Bronchial epithelial cell (primary cell): Measurements from ENCODE around the gene VEGFD. TPM values are rescaled to one million over a fixed set of nuclear protein-coding genes. Genes with fewer than 3 reads are reported as not detected.
A peak's percentile ranks its signal among the peaks of the same experiment; 100 is the strongest.

Experiments
- DNase-seq: peaks from one replicate; pipeline ENCODE4 v3.0.0-alpha.2; 2010; ENCODE audit warnings: low read depth
- FAIRE-seq: peaks from 2 replicates; lab custom pipeline; 2011; peaks lifted over from hg19 to GRCh38; lab: Jason Lieb, UNC
- H3K27me3 ChIP-seq: 2 replicates; pipeline ENCODE4 v1.5.1; 2011; ENCODE audit warnings: low read length; ENCODE audit not compliant: control insufficient read depth, insufficient read depth
- H3K36me3 ChIP-seq: 2 replicates; pipeline ENCODE4 v1.5.1; 2011; ENCODE audit warnings: low read length; ENCODE audit not compliant: control insufficient read depth, insufficient read depth
- H3K4me3 ChIP-seq: 2 replicates; pipeline ENCODE4 v1.5.1; 2011; ENCODE audit warnings: mild to moderate bottlenecking, low read depth, low read length, control low read depth
- total RNA-seq: library from RNA; depleted of rRNA; stranded (reverse); fragments of >200 nt; gene quantifications from 2 replicates; pipeline ENCODE4 v1.2.1, GENCODE V29; 2014
- TF ChIP-seq, protein P1 (sequence below): IDR thresholded peaks from 2 replicates; pipeline ENCODE4 v1.5.1; 2011; ENCODE audit warnings: mild to moderate bottlenecking, moderate library complexity, low read length, control low read depth, inconsistent platforms; ENCODE audit not compliant: insufficient read depth, severe bottlenecking

Gene VEGFD
- total RNA-seq, 1 donor from 2014 or later = 0.26 TPM

DNA sequence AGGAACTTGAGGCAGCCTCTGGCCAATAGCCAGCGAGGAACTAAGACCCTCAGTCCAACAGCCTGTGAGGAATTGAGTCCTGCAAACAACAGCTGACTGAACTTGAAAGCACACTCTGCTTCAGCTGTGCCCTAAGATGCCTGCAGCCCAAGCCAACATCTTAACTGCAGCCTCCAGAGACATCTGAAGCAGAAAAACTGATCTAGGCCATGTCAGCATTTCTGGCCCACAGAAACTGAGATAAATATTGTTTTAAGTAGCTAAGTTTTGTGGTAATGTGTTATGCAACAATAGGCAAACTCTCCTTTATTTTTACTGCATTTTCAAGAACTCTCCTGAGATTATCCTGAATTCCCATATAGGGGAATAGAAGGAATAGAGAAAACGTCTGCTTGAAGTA, 24.5 kb downstream of the VEGFD start:
- no peaks in the 10 kb centered on the region for H3K36me3 ChIP-seq
- H3K4me3 ChIP-seq = no peak overlapping the region
- no peaks in the 10 kb centered on the region for H3K27me3 ChIP-seq
- no peak for DNase-seq
- no peak for FAIRE-seq
- TF ChIP-seq, protein P1, sequence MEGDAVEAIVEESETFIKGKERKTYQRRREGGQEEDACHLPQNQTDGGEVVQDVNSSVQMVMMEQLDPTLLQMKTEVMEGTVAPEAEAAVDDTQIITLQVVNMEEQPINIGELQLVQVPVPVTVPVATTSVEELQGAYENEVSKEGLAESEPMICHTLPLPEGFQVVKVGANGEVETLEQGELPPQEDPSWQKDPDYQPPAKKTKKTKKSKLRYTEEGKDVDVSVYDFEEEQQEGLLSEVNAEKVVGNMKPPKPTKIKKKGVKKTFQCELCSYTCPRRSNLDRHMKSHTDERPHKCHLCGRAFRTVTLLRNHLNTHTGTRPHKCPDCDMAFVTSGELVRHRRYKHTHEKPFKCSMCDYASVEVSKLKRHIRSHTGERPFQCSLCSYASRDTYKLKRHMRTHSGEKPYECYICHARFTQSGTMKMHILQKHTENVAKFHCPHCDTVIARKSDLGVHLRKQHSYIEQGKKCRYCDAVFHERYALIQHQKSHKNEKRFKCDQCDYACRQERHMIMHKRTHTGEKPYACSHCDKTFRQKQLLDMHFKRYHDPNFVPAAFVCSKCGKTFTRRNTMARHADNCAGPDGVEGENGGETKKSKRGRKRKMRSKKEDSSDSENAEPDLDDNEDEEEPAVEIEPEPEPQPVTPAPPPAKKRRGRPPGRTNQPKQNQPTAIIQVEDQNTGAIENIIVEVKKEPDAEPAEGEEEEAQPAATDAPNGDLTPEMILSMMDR = no peak

DNA sequence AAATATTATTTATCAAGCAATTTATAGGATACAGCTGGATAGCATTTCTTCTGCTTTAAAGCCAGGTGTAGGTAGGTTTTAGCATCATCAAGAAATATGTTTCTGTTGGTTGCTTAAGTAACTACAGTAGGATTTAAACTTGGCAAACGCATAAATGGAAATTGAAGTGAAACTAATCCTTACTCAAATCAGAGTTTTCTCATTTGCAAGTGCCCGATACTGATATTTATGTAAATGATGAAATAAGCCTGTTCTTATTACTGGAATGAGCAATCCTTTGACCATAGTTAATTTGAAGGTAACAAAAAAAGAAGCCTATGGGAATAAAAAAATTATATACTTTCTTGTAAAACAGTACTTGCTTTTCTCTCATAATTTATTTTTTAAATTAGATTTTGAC, 25.7 kb downstream of the VEGFD start:
- no peaks in the 10 kb centered on the region for H3K36me3 ChIP-seq
- no peaks in the 10 kb centered on the region for H3K27me3 ChIP-seq
- FAIRE-seq = no peak
- no peak overlapping the region for H3K4me3 ChIP-seq
- DNase-seq = no peak
- TF ChIP-seq, protein P1 = no peak

DNA sequence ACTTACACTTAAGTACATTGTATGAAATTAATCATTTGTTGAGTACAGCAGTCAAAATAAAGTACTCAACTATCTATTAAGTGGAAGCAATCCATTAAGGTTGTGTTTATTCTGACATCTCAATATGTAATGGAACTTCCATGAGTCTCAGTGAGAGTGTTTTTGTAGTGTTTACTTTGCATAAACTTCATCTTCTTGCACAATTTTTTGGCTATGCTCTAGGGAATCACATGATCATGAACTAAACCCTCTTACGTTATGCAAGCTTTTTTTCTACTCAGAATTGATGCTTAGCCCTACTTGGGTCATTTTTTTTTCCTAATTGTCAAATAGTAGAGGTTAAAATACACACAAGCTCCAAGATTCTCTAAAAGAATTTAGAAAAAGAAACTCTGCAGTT, 27.8 kb downstream of the VEGFD start:
- Histone ChIP-seq H3K4me3 (no peak overlapping the region), H3K36me3 (no peaks in the 10 kb centered on the region), H3K27me3 (no peaks in the 10 kb centered on the region)
- DNase-seq (peak; percentile 39), FAIRE-seq (no peak)
- TF ChIP-seq, protein P1 = no peak

DNA sequence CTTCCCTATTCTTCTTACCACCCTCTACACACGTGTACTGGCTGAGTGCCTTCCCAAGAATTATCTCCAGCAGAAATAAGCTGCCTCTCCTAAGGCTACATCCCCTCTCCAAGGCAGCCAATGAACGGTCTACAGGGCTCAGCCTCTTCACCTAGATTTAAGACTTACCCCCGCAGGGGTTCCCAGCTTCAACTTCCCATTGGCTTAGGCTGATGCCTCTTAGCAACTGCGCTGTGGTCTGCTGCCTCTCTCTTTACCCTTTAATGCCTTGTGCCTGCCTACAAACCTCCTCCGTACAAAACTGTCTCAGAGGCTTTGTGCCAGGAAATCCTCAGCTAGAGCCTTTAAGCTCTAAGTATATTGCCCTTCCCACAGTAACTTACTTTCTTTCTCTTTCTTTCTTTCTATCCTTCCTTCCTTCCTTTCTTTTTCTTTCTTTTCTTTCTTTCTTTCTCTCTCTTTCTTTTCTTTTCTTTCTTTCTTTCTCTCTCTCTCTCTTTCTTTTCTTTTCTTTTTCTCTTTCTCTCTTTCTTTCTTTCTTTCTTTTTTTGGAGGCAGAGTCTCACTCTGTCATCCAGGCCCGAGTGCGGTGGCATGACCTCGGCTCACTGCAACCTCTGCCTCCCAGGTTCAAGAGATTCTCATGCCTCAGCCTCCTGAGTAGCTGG, 33.8 kb downstream of the VEGFD start:
- TF ChIP-seq, protein P1 = no peak
- H3K36me3 ChIP-seq = no peaks in the 10 kb centered on the region
- FAIRE-seq = no peak
- no peaks in the 10 kb centered on the region for H3K27me3 ChIP-seq
- no peak overlapping the region for H3K4me3 ChIP-seq
- DNase-seq = no peak

DNA sequence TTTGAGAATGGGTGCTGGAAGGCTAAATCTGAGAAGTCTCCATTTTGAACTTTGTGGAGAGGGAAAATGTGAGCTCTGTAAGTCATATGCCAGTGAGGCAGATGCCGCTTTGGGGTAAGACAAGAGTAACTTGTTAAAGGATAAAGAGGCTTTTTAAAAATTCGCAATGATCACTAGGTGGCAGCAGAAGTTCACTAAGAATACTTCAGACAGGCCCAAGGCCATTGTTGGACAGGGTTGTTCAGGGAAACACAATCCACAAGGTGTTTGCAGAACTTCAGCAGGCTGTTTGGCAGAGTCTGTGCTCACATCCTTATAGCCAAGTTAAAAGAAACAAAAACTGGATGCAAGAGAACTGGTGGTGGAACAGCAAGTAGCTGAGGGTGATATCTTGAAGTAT, 35.2 kb downstream of the VEGFD start:
- H3K4me3 ChIP-seq = no peak overlapping the region
- H3K27me3 ChIP-seq = no peaks in the 10 kb centered on the region
- H3K36me3 ChIP-seq = no peaks in the 10 kb centered on the region
- TF ChIP-seq, protein P1 = peak; percentile 38
- peak; percentile 54 for DNase-seq
- peak; percentile 76 for FAIRE-seq

DNA sequence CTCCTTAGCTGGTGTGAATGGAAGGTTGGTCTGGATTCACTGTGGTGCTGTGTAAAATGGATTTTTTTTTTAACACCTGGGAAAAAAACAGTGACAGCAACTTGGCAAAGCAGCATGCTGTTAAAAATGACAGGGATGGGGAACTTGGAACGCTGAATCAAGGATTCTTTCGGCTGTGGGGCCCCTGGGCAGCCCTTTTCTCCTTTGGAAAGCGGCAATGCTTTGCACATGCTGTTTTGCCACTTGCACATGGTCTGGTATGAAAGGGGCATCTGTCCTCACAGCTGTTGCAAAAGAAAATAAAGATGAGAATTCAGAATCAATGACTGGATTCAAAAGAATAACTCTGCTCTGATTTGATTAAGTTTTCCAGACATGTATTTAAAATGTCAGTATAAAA, 38.2 kb downstream of the VEGFD start:
- no peak for DNase-seq
- H3K36me3 ChIP-seq = no peaks in the 10 kb centered on the region
- H3K27me3 ChIP-seq = no peaks in the 10 kb centered on the region
- no peak overlapping the region for H3K4me3 ChIP-seq
- FAIRE-seq = no peak
- TF ChIP-seq, protein P1 = no peak
